Loucy (cell line): ENCODE data around the gene ATP11C.

Experiments
- EZH2phosphoT487 ChIP-seq: fragments of 200-600 bp; IDR thresholded peaks from 2 replicates; pipeline ENCODE4 v1.6.1; 2018; ENCODE audit warnings: antibody characterized with exemption, mild to moderate bottlenecking, moderate library complexity, borderline replicate concordance
- TF ChIP-seq, protein P1 (sequence below): fragments of 200-600 bp; sonication (generic); conservative IDR thresholded peaks from 2 replicates; pipeline ENCODE4 v1.5.1; 2014; ENCODE audit warnings: mild to moderate bottlenecking, antibody characterized with exemption, low read length

DNA sequence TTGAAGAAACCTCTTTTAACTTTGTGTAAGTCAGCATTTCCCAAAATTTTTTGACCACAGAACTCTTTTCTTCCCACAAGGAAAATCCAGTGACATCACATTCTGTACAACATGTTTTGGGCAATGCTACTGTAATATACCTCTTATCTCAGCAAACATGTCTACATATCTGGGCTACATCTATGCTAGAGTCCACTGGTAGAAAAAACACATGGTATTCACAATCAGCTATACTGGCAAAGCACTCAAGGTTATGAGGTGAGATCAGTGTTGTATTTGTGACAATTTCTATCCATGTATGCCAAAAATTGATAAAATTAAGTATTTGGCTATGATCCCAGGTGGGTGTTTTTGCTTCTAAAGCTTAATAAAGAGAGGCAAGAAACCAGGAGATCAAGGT lies 98.0 kb downstream of the ATP11C start:
- TF ChIP-seq, protein P1, sequence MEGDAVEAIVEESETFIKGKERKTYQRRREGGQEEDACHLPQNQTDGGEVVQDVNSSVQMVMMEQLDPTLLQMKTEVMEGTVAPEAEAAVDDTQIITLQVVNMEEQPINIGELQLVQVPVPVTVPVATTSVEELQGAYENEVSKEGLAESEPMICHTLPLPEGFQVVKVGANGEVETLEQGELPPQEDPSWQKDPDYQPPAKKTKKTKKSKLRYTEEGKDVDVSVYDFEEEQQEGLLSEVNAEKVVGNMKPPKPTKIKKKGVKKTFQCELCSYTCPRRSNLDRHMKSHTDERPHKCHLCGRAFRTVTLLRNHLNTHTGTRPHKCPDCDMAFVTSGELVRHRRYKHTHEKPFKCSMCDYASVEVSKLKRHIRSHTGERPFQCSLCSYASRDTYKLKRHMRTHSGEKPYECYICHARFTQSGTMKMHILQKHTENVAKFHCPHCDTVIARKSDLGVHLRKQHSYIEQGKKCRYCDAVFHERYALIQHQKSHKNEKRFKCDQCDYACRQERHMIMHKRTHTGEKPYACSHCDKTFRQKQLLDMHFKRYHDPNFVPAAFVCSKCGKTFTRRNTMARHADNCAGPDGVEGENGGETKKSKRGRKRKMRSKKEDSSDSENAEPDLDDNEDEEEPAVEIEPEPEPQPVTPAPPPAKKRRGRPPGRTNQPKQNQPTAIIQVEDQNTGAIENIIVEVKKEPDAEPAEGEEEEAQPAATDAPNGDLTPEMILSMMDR: no peak
- no peak for TF ChIP-seq EZH2phosphoT487
